GM19372 (cell line): ENCODE data around the gene CHL1.

ENCODE experiments used
- ATAC-seq: cut with Tn5 transposase; IDR thresholded peaks from one replicate; pipeline ENCODE4 v1.9.1; 2021; ENCODE audit warnings: mild to moderate bottlenecking, low read depth, moderate library complexity; ENCODE audit not compliant: unreplicated experiment

Gene CHL1

GRCh38 chr3:453106-453505 lies 256.5 kb downstream of the CHL1 start:
- no peak for ATAC-seq

GRCh38 chr3:454986-455385 lies 258.4 kb downstream of the CHL1 start:
- ATAC-seq, result no peak

- no peak for ATAC-seq
Measured at GRCh38 chr3:458124-458523, 261.6 kb downstream of the CHL1 start.

- no peak for ATAC-seq
Measured at GRCh38 chr3:458653-459310, 262.2 kb downstream of the CHL1 start.
